LNCaP clone FGC (cell line): ENCODE results near the gene CTAG2.
"Not testable (repeated sequence)": the region's sequence is repeated elsewhere in the genome, so short reads cannot be mapped to it uniquely, and the experiment has no call there.

Experiments
- DNase-seq: peaks from one replicate; pipeline ENCODE4 v3.0.0-alpha.2; 2011; ENCODE audit warnings: low read depth
- H3K4me3 ChIP-seq: 2 replicates; pipeline ENCODE4 v1.5.1; 2011; ENCODE audit warnings: mild to moderate bottlenecking, low read depth, low read length, control low read depth
- TF ChIP-seq, protein P1 (sequence below): IDR thresholded peaks from 2 replicates; pipeline ENCODE4 v1.5.1; 2012; ENCODE audit warnings: mild to moderate bottlenecking; ENCODE audit not compliant: control insufficient read depth, insufficient read depth; ENCODE audit errors: extremely low read depth

Gene CTAG2

DNA sequence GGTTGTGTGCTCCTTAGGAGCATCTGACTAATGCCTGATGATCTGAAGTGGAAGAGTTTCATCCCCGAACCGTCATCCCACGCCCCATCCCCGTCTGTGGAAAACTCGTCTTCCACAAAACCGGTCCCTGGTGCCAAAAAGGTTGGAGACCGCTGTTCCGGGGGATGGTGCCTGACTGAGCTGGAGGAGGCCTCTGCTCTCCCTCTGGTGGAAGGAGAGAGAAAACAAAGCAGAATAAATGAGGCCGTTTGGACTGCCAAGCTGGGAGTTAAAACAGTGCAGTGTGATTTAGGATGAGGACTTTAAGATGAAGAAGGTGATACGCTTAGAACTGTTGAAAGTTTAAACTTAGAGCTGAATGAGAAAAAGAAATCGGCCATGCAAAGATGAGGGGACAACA, 19.7 kb downstream of the CTAG2 start:
- DNase-seq, H3K4me3 ChIP-seq: not testable (repeated sequence)

DNA sequence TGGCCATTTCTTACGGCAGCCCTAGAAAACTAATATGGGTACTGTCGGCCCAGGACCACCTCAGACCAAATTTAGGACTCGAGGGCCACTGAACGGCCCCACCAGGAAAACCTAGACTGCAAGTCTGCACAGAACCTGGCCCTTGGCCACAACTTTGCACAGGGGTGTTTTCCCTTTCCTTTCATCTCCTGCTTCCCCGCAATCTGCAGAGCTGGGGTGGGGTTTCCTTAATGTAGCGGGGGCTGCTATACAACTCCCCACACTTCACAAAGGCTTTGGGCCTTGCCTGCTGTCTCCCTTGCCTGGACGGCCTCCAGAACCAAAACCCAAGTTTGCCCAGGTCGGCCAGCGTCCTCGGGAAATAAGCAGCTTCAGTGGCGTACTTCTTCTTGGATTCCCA, 22.4 kb downstream of the CTAG2 start:
- H3K4me3 ChIP-seq, DNase-seq: not testable (repeated sequence)

DNA sequence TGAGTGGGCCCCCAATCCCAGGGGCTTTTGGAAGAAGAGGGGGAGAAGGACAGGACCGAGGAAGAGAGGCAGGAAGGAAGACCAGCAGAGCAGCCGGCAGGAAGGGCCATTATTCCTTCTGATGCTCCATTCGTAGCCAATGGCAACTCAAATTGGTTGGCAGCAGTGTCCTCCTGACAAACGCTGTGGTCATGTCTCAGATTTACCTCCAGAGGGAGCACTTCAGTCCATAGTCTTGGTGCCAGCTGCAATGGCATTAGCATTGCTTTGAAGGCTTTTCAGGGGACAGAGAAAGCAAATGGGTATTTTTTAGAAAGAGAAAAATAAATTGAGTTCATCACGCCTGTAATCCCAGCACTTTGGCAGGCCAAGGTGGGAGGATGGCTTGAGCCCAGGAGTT, 24.4 kb downstream of the CTAG2 start:
- H3K4me3 ChIP-seq, DNase-seq: not testable (repeated sequence)

DNA sequence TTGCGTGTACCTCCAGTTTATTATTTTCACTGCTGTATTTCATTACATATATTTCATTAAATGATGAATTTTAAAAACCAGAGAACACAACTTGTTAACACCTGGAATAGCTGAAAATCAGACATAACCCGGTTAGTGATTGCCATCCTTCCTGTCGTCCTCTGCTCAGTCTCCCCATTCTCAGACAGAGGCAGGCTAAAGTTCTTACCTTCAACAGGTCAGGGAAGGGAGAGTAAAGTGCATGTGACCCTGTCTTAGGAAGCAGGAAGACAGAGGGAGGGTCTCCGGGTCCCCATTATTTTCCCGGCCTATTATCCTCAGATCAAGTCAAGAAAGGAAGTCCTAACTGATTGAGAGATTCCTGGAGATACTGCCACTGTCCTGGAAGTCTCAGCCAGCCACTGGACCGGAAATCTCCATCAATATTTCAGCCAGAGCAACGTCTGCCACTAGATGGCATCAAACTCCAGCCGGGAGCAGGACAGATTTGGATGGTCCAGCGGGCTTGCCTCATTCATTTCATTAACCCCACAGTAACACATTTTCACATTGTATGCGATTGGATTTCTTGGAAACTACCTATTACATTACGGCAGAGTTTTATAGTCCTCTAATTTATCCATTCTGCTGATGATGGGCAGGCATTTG, 32.5 kb downstream of the CTAG2 start:
- DNase-seq, H3K4me3 ChIP-seq: not testable (repeated sequence)

DNA sequence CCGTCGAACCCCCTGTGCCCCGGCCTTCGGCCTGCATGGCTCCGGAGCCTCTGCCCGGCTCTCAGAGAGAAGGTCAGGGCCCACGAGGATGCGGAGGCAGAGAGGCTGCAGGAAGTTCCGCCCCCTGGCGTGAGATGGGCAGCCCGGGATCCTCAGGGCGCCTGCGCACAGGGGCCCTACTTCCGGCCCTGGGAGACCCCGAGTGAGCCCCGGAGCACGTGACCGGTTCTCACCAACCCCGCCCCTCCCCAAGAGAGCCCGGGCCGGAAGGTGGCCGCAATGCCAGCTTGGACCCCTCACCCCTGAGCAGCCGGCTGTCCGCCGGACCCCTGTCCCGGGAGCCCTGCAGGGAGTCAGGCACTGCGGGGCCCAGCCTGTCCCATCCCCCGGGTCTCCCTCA, 34.2 kb downstream of the CTAG2 start, which contains the start of gene CTAG1B:
Gene CTAG1B (minus strand): TSS at position 101 of the 400 bp plus-strand sequence. CDS start 64 bp downstream, at position 37.
- not testable (repeated sequence) for DNase-seq, H3K4me3 ChIP-seq

DNA sequence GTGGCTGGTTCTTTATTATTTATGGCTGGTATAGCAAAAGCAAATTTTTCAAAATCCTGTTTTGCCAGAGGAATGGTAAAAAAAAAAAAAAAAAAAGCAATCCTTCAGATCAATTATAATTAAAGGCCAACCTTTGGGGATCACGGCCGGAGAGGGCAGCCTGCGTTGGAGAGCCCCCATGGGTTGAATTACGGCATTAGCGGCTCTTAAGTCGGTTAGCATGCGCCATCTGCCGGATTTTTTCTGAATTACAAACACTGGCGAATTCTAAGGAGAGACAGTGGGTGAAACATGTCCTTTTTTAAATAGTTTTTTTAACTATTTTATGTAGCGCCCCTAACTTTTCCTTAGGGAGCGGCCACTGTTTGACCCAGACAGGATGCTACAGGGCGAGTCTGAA, 39.8 kb downstream of the CTAG2 start:
- not testable (repeated sequence) for DNase-seq, H3K4me3 ChIP-seq

DNA sequence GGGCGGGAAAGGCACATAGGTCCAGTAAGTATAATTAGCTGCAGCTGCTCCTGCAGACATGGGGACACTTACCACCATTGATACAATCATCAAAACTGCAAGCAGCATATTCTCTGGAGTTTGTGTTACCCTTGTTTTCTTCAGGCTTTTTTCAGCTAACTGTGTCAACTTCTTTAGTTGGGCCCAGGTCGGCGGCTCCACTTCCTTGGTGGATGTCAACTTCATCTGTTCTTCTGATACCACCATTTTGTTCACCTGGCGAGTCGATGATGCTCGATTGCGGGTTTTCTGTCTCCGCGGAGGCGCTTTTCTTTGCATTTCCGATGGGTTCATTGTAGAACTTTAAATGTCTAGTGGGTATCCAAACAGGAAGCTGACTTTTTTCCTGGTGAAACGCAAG, 42.2 kb downstream of the CTAG2 start:
- not testable (repeated sequence) for H3K4me3 ChIP-seq, DNase-seq

DNA sequence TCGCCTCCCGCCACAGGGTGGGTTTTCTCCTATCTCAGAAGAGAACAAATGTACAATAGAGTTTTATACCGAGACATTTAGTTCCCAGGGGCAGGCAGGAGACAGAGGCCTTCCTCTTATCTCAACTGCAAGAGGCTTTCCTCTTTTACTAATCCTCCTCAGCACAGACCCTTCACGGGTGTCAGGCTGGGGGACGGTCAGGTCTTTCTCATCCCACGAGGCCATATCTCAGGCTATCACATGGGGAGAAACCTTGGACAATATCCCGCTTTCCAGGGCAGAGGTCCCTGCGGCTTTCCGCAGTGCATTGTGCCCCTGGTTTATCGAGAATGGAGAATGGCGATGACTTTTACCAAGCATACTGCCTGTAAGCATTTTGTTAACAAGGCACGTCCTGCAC, 44.6 kb downstream of the CTAG2 start:
- DNase-seq, H3K4me3 ChIP-seq: not testable (repeated sequence)

DNA sequence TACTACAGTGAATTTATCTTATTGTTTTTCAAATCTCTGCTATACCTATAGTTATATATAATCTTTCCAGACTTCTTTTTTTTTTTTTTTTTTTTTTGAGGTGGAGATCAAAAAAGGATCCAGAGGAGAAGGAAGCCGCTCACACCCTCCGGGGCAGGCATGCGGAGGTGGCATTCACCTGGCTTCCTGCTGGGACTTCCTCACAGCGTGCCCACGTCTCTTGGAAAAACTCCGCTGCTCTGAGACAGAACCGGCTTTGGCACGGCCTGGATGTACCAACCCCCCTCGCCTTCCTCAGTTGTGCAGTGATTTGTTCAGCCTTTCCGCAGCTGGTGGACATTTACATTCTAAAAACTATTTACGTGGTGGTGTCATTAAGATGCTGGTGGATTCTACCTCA, 45.4 kb downstream of the CTAG2 start:
- not testable (repeated sequence) for DNase-seq

DNA sequence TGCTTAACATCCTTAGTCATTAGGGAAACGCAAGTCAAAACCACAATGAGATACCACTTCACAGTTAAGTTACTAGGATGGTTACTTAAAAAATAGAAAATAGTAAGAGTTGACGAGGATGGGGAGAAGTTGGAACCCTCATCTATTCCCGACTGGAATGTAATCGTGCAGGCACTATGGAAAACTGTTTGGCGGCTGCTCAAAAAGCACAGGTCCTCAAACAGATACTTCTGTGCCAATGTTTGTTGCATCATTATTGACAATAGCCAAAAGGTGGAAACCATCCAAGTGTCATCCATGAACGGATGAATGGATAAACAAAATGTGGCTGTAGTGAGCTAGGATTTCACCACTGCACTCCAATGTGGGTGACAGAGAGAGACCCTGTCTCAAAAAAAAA, 46.0 kb downstream of the CTAG2 start:
- peak; percentile 83 for DNase-seq
- H3K4me3 ChIP-seq, result no peak overlapping the region
- TF ChIP-seq, protein P1, sequence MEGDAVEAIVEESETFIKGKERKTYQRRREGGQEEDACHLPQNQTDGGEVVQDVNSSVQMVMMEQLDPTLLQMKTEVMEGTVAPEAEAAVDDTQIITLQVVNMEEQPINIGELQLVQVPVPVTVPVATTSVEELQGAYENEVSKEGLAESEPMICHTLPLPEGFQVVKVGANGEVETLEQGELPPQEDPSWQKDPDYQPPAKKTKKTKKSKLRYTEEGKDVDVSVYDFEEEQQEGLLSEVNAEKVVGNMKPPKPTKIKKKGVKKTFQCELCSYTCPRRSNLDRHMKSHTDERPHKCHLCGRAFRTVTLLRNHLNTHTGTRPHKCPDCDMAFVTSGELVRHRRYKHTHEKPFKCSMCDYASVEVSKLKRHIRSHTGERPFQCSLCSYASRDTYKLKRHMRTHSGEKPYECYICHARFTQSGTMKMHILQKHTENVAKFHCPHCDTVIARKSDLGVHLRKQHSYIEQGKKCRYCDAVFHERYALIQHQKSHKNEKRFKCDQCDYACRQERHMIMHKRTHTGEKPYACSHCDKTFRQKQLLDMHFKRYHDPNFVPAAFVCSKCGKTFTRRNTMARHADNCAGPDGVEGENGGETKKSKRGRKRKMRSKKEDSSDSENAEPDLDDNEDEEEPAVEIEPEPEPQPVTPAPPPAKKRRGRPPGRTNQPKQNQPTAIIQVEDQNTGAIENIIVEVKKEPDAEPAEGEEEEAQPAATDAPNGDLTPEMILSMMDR, result no peak

More for the DNA sequence above, 45.4 kb downstream of the CTAG2 start:
- not testable (repeated sequence) for H3K4me3 ChIP-seq

DNA sequence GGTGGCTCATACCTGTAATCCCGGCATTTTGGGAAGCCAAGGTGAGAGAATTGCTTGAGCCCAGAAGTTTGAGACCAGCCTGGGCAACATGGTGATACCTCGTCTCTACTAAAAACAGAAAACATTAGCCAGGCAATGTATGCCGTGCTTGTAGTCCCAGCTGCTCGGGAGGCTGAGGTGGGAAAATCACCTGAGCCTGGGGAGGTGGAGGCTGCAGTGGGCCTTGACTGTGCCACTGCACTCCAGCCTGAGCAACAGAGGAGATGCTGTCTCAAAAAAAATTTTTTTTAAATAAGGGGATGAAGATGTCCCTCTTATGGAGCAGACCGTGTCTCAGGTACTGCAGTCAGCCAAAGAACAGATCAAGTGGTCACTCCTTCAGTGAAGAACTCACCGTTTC, 47.8 kb downstream of the CTAG2 start:
- DNase-seq, result no peak
- TF ChIP-seq, protein P1, result no peak
- no peak overlapping the region for H3K4me3 ChIP-seq

DNA sequence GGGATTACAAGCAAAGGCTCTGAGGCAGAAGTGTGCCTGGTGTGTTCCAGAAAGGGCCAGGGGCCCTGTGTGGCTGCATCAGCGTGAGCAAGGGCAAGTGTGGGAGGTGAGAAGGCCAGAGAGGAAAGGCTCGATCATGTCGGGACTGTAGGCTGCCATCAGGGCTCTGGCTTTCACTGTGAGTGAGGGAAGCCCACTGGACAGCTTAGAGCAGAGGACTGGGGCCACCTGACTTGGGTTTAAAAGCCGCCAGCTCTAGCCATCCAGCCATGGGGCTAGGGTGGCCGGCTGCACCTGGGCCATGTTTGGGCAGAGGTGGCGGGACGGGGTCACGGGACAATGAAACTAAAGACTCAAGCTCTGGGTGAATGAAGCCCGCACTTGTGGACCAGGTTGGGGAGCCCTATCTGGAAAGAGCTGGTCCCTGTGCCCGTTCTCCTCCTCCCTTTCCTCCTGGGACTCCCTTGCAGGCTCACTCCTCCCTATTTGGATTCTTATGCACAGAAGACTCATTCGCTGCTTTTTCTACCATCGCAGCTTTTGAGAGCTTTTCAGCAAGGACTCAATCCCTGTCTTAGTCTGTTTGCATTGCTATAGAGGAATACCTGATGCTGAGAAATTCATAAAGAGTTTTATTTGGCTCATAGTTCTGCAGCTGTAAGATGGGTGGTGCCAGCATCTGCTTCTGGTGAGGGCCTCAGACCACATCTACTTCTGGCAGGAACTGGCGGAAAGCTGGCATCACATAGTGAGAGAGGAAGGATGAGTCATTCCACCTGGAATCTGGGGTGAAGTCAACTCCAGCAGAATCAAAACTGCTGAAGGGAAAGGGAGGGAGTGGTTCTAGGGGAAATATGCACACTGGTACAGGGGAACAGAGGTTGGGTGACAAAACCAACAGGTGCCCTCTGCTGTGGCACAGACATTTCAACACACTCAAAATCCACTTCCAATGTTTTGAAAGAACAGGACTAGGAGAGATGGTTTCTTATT, 49.6 kb downstream of the CTAG2 start:
- H3K4me3 ChIP-seq, result no peak overlapping the region
- no peak for DNase-seq
- TF ChIP-seq, protein P1, result no peak
